H1 (cell line): ENCODE measurements around the gene C3orf20. TPM values are rescaled to one million over a fixed set of nuclear protein-coding genes. Genes with fewer than 3 reads are reported as not detected.

ENCODE experiments used
- BACH1 ChIP-seq: IDR thresholded peaks from 2 replicates; pipeline ENCODE4 v1.6.1; 2012; ENCODE audit warnings: low read length, improper control_type of control experiment
- CBX5 ChIP-seq: fragments of 300-800, 300-1000 bp; sonication (generic); IDR thresholded peaks from 2 replicates; pipeline ENCODE4 v1.7.1; 2016; ENCODE audit warnings: antibody characterized with exemption, low read length, low read depth
- CHD2 ChIP-seq: IDR thresholded peaks from 2 replicates; pipeline ENCODE4 v1.6.1; 2012; ENCODE audit warnings: low read length, improper control_type of control experiment
- CTCF ChIP-seq, 3 experiments: IDR thresholded peaks; 1 replicate in 2 of 3; 2 replicates in 1 of 3; pipeline versions ENCODE4 v1.5.1 to v1.6.1; 2011; ENCODE audit warnings: low read length in 3 of 3, mild to moderate bottlenecking in 3 of 3, inconsistent platforms in 2 of 3, low read depth in 1 of 3, moderate library complexity in 1 of 3; ENCODE audit not compliant: insufficient read depth in 1 of 3; ENCODE audit errors: control extremely low read depth in 1 of 3
- EP300 ChIP-seq, 2 experiments: IDR thresholded peaks; 1 replicate in 1 of 2; 2 replicates in 1 of 2; pipeline ENCODE4 v1.6.1; 2011 to 2012; ENCODE audit warnings: low read depth in 2 of 2, low read length in 2 of 2, mild to moderate bottlenecking in 2 of 2, borderline replicate concordance in 1 of 2, inconsistent platforms in 1 of 2, moderate library complexity in 1 of 2
- JUN ChIP-seq: IDR thresholded peaks from 2 replicates; pipeline ENCODE4 v1.6.1; 2011; ENCODE audit warnings: low read depth, mild to moderate bottlenecking, improper control_type of control experiment, low read length
- MAX ChIP-seq: IDR thresholded peaks from 2 replicates; pipeline ENCODE4 v1.6.1; 2012; ENCODE audit warnings: inconsistent platforms
- RXRA ChIP-seq: IDR thresholded peaks from 2 replicates; pipeline ENCODE4 v1.6.1; 2011; ENCODE audit warnings: low read depth, mild to moderate bottlenecking, low read length, moderate library complexity; ENCODE audit not compliant: insufficient read depth
- SIX5 ChIP-seq: IDR thresholded peaks from 2 replicates; pipeline ENCODE4 v1.6.1; 2011; ENCODE audit warnings: mild to moderate bottlenecking, low read depth, low read length
- TAF7 ChIP-seq: optimal IDR thresholded peaks from 2 replicates; pipeline ENCODE3; 2011; ENCODE audit warnings: low read depth, mild to moderate bottlenecking, inconsistent platforms, low read length, moderate library complexity, borderline replicate concordance
- TEAD4 ChIP-seq: IDR thresholded peaks from 2 replicates; pipeline ENCODE4 v1.6.1; 2012; ENCODE audit warnings: low read depth, low read length, inconsistent platforms, mixed read lengths
- polyA plus RNA-seq, 7 experiments: library from polyadenylated mRNA; depleted of rRNA in 3 of 7; stranded (reverse) in 5 of 7; unstranded in 2 of 7; fragments of >200 nt in 5 of 7; fragments of 200-250 nt in 2 of 7; gene quantifications; 1 replicate in 5 of 7; 2 replicates in 1 of 7; 4 replicates in 1 of 7; pipeline versions ENCODE4 v1.2.1 to v1.2.3, GENCODE V29; 2011 to 2013; ENCODE audit warnings: missing spikeins in 2 of 7, mixed read lengths in 2 of 7
- total RNA-seq: library from RNA; stranded (reverse); fragmentation: NEBNext Ultra II Directional; extraction: Animal tissue kit (Norgen Biotek cat#: 25700); gene quantifications from 2 replicates; pipeline ENCODE4 v1.2.1, GENCODE V29; 2021

Gene C3orf20
- total and polyA plus RNA-seq, 2 of the 8 experiments (the other 6 are each of a cell fraction or from before 2014, with no cell fraction given) = not detected

GRCh38 chr3:14789640-14790285 lies 114.8 kb downstream of the C3orf20 start (continued):
- TF ChIP-seq SIX5 (no peak), CTCF (IDR thresholded peaks at IDR 0.05; ENCODE audit: control extremely low read depth in 1 of 3, insufficient read depth in 1 of 3, low read depth in 1 of 3, low read length in 3 of 3) (no peak), BACH1 (no peak), CBX5 (no peak), EP300 (IDR thresholded peaks at IDR 0.05; ENCODE audit: borderline replicate concordance in 1 of 2, low read depth in 2 of 2, low read length in 2 of 2) (no peak), TEAD4 (no peak), TAF7 (no peak), JUN (no peak), MAX (no peak), RXRA (no peak), CHD2 (no peak)
